Lower lobe of right lung (tissue), 2 donors: Measurements from ENCODE around the gene TBCK. TPM values are rescaled to one million over a fixed set of nuclear protein-coding genes. Genes with fewer than 3 reads are reported as not detected.

Experiments used
- ATAC-seq, 2 donors: fragments of 200-7000 bp; cut with Tn5 transposase; one replicate each; pipeline ENCODE4 v1.9.1; 2020 to 2022; ENCODE audit warnings: mild to moderate bottlenecking in 2 of 2, moderate library complexity in 2 of 2
- DNase-seq: peaks from one replicate; pipeline ENCODE4 v3.0.0-alpha.2; 2020
- H3K27ac ChIP-seq: fragments of 200-600 bp; one replicate; pipeline ENCODE4 v1.8.0; 2022
- H3K27me3 ChIP-seq: fragments of 200-600 bp; one replicate; pipeline ENCODE4 v1.8.0; 2022; ENCODE audit warnings: low read depth
- H3K36me3 ChIP-seq: fragments of 200-600 bp; one replicate; pipeline ENCODE4 v1.8.0; 2022; ENCODE audit warnings: mild to moderate bottlenecking
- H3K4me1 ChIP-seq: fragments of 200-600 bp; one replicate; pipeline ENCODE4 v1.8.0; 2022
- H3K4me3 ChIP-seq: fragments of 200-600 bp; one replicate; pipeline ENCODE4 v1.8.0; 2022; ENCODE audit warnings: mild to moderate bottlenecking
- H3K9me3 ChIP-seq: fragments of 200-600 bp; one replicate; pipeline ENCODE4 v1.8.0; 2022
- intact Hi-C: fragments of 100-400 bp; cut with DNase I; formaldehyde crosslinking; loops from one replicate; pipeline ENCODE4 v1.11.0; 2022
- total RNA-seq: library from RNA; stranded (reverse); fragmentation: NEBNext Ultra II Directional; extraction: Animal tissue kit (Norgen Biotek cat#: 25700); gene quantifications from one replicate; pipeline ENCODE4 v1.2.1, GENCODE V29; 2021
- TF ChIP-seq, protein P1 (sequence below): fragments of 200-600 bp; IDR thresholded peaks from one replicate; pipeline ENCODE4 v1.8.0; 2022; ENCODE audit warnings: antibody characterized with exemption, mild to moderate bottlenecking
- donor health status: DM: no; HTN: yes; CAD: no; lungs with severe emphysema.

The TBCK gene
- total RNA-seq, 1 donor from 2014 or later = 45.7 TPM

- H3K4me3 ChIP-seq = no peak overlapping the region
- DNase-seq (no peak), ATAC-seq (no peak)
- H3K9me3 ChIP-seq = no peaks in the 10 kb centered on the region
- no peaks in the 10 kb centered on the region for H3K36me3 ChIP-seq
- no peaks in the 10 kb centered on the region for H3K4me1 ChIP-seq
- no peaks in the 10 kb centered on the region for H3K27me3 ChIP-seq
- intact Hi-C loops = no loop called here
- TF ChIP-seq, protein P1, sequence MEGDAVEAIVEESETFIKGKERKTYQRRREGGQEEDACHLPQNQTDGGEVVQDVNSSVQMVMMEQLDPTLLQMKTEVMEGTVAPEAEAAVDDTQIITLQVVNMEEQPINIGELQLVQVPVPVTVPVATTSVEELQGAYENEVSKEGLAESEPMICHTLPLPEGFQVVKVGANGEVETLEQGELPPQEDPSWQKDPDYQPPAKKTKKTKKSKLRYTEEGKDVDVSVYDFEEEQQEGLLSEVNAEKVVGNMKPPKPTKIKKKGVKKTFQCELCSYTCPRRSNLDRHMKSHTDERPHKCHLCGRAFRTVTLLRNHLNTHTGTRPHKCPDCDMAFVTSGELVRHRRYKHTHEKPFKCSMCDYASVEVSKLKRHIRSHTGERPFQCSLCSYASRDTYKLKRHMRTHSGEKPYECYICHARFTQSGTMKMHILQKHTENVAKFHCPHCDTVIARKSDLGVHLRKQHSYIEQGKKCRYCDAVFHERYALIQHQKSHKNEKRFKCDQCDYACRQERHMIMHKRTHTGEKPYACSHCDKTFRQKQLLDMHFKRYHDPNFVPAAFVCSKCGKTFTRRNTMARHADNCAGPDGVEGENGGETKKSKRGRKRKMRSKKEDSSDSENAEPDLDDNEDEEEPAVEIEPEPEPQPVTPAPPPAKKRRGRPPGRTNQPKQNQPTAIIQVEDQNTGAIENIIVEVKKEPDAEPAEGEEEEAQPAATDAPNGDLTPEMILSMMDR = no peak
- no peak overlapping the region for H3K27ac ChIP-seq
Measured at GRCh38 chr4:106038012-106038411, 278.0 kb downstream of the TBCK start.

GRCh38 chr4:106036848-106037247, 279.2 kb downstream of the TBCK start:
- DNase-seq = no peak
- H3K9me3 ChIP-seq = no peaks in the 10 kb centered on the region
- H3K27ac ChIP-seq = no peak overlapping the region
- no peak overlapping the region for H3K4me3 ChIP-seq
- no peak for ATAC-seq
- intact Hi-C loops = no loop called here
- TF ChIP-seq, protein P1 = no peak
- H3K4me1 ChIP-seq = no peaks in the 10 kb centered on the region
- H3K27me3 ChIP-seq = no peaks in the 10 kb centered on the region
- no peaks in the 10 kb centered on the region for H3K36me3 ChIP-seq

DNA sequence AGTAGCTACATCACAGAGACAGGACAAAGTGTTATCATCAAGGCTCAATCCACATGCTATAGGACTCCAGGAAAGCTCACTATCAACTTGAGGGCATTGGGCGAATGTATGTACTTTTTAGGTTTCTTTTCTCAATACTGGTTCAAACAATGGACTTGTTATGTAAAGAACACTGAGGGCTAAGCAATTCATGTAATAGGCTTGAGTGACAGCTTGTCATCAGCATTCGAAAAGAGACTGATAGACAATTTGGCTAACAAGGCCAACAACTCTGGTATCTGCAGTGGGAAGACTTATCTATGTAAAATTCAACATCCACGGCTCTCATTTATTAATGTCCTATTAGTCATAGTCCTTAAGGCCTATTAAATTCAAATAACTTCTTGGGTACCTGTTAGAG, 279.7 kb downstream of the TBCK start:
- H3K9me3 ChIP-seq = no peaks in the 10 kb centered on the region
- H3K27me3 ChIP-seq = no peaks in the 10 kb centered on the region
- H3K36me3 ChIP-seq = no peaks in the 10 kb centered on the region
- intact Hi-C loops = no loop called here
- TF ChIP-seq, protein P1 = no peak
- no peak overlapping the region for H3K27ac ChIP-seq
- H3K4me3 ChIP-seq = no peak overlapping the region
- ATAC-seq (no peak), DNase-seq (no peak)
- no peaks in the 10 kb centered on the region for H3K4me1 ChIP-seq

GRCh38 chr4:106035204-106035603, 280.8 kb downstream of the TBCK start:
- H3K36me3 ChIP-seq = no peaks in the 10 kb centered on the region
- intact Hi-C loops = no loop called here
- no peaks in the 10 kb centered on the region for H3K27me3 ChIP-seq
- no peaks in the 10 kb centered on the region for H3K4me1 ChIP-seq
- H3K4me3 ChIP-seq = no peak overlapping the region
- H3K27ac ChIP-seq = no peak overlapping the region
- H3K9me3 ChIP-seq = no peaks in the 10 kb centered on the region
- ATAC-seq = no peak
- DNase-seq = no peak
- TF ChIP-seq, protein P1 = no peak

DNA sequence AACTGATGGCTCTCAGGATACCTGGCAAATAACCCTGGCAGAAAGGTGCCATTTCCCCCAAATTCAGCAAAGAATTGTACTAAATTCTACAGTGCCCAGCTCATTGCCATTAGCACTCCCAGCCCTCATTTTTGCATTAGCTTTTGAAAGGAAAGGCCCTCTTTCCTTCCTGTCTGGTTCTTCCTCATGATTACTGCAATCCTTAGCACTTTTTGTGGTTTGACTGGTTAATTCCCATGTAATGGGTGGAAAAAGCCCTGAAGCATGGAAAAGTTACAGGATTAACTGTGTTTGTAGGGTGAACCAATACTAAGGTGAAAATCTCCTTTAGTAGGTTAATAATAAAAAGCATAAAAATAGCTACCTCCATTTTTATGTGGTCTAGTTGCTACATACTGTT, 281.3 kb downstream of the TBCK start:
- no peaks in the 10 kb centered on the region for H3K36me3 ChIP-seq
- intact Hi-C loops = no loop called here
- TF ChIP-seq, protein P1 = no peak
- H3K9me3 ChIP-seq = no peaks in the 10 kb centered on the region
- no peak overlapping the region for H3K4me3 ChIP-seq
- DNase-seq (no peak), ATAC-seq (no peak)
- no peaks in the 10 kb centered on the region for H3K4me1 ChIP-seq
- H3K27ac ChIP-seq = no peak overlapping the region
- no peaks in the 10 kb centered on the region for H3K27me3 ChIP-seq

DNA sequence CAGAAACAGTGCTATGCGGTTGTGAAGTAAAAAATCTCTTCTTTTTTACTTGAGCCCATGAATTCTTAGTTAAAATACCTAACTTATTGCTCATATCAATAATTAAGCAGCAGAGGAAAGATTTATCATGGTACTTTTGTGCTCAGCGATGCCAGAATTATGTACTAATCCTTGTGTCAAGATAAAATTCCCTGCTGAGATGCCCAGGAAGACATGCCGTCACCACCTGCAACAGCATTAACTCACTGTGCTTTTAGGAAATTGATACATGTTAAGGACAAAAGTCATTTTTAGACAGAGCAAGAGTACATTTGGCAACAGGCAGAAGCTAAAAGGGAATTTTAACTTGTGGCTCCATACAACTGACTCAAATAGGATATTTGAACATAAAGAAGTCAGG, 281.8 kb downstream of the TBCK start:
- no peaks in the 10 kb centered on the region for H3K27me3 ChIP-seq
- no peak for DNase-seq
- no peak overlapping the region for H3K27ac ChIP-seq
- H3K4me3 ChIP-seq = no peak overlapping the region
- H3K9me3 ChIP-seq = no peaks in the 10 kb centered on the region
- no peaks in the 10 kb centered on the region for H3K36me3 ChIP-seq
- no peaks in the 10 kb centered on the region for H3K4me1 ChIP-seq
- no peak for ATAC-seq
- TF ChIP-seq, protein P1 = no peak
- intact Hi-C loops = no loop called here
